Measurements from ENCODE around the gene RBP7. TPM values are rescaled to one million over a fixed set of nuclear protein-coding genes. Genes with fewer than 3 reads are reported as not detected.

The RBP7 gene
- total RNA-seq, result not detected in 2 replicates

DNA sequence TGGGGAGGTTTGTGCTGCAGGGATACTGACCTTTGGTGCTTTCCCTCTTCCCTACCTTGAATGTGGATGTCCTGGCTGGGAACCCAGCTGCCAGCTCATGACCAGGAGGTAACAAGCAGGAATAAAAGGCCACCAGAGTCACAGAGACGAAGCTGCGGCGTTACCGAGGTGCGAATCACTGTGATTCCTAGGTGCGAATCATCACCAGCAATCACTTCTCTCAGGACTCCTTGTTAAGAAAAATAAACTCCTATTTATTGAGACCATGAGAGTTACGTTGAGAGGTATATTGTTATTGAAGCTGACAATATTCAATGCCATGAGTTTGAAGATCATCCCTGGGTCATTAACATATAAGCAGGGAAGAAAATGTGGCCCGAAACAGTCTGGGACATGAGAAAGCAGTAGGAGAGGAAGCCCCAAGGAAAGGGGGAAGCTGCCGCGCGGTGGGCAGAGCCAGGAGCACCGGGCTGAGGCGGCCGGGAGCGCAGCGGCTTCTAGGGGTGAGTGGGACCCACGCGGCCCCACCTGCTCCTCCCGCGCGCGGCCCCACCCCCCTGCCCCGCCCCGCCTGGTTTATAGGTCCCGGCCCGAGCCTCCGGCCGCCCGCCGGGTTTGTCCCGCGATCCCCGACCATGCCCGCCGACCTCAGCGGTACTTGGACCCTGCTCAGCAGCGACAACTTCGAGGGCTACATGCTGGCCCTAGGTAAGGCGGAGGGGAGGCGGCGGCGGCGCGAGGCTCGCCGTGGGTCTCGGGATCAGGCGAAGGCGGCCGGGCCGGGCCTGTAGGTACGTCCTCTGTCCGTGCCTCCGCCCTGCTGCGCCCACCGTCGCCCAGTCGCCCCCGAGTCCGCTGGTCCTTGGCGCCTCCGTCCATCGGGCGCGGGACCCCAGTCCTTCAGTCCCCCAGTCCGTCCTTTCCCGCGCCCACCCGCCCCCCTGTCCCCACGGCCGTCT is at the start of gene RBP7:
TSS of gene RBP7 (plus strand) at position 605 of the 959 bp plus-strand sequence. CDS start at position 636, 31 bp downstream.
- intact Hi-C loops (cut with micrococcal nuclease), result loop anchor here (2.0 kb wide), 1 partner anchor 36 kb away; no protein-coding TSS in a partner anchor
- DNase-seq, result peak; percentile 21
- no peaks in the 10 kb centered on the region for H3K9me3 Mint-ChIP-seq
- H3K27ac Mint-ChIP-seq, result no peak within 1 kb of the TSS
- CTCF ChIA-PET, result no interaction called here
- peak; percentile 34 for ATAC-seq (ENCODE audit: low read depth)
- TF ChIP-seq, protein P1, sequence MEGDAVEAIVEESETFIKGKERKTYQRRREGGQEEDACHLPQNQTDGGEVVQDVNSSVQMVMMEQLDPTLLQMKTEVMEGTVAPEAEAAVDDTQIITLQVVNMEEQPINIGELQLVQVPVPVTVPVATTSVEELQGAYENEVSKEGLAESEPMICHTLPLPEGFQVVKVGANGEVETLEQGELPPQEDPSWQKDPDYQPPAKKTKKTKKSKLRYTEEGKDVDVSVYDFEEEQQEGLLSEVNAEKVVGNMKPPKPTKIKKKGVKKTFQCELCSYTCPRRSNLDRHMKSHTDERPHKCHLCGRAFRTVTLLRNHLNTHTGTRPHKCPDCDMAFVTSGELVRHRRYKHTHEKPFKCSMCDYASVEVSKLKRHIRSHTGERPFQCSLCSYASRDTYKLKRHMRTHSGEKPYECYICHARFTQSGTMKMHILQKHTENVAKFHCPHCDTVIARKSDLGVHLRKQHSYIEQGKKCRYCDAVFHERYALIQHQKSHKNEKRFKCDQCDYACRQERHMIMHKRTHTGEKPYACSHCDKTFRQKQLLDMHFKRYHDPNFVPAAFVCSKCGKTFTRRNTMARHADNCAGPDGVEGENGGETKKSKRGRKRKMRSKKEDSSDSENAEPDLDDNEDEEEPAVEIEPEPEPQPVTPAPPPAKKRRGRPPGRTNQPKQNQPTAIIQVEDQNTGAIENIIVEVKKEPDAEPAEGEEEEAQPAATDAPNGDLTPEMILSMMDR (IDR thresholded peaks at IDR 0.05), result no peak
- POLR2A ChIA-PET, result no interaction called here
- no peaks in the 10 kb centered on the region for H3K36me3 Mint-ChIP-seq (ENCODE audit: low read depth)
- peaks cover 11% of the 10 kb centered on the region for H3K4me1 Mint-ChIP-seq
- peaks cover 28% of the 10 kb centered on the region for H3K27me3 Mint-ChIP-seq
- peak within 1 kb of the TSS; percentile 80 for H3K4me3 Mint-ChIP-seq

DNA sequence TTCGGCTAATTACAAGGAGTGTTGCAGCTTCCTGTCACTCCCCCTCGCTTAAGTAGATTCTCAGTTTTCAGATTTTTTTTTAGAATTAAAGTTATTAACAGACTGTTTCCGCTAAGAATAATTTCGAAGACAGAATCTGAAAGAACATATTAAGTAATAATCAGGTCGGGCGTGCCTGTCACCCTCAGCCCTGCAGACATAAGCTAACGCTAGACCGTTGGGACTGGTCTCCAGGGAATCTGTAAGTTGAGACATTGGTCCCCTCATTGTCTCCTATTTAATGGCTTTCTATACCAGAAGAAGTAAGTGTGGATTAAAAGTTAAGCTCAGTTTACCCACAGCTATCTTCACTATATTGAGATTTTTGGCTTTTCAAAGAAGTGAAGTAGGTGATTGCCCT is 39.3 kb upstream of the RBP7 start:
- H3K36me3 Mint-ChIP-seq (ENCODE audit: low read depth), result no peaks in the 10 kb centered on the region
- intact Hi-C loops (cut with micrococcal nuclease), result no loop called here
- CTCF ChIA-PET, result no interaction called here
- DNase-seq (no peak), ATAC-seq (ENCODE audit: low read depth) (no peak)
- H3K27me3 Mint-ChIP-seq, result no peaks in the 10 kb centered on the region
- TF ChIP-seq, protein P1 (IDR thresholded peaks at IDR 0.05), result no peak
- peaks cover 15% of the 10 kb centered on the region for H3K4me1 Mint-ChIP-seq
- H3K9me3 Mint-ChIP-seq, result no peaks in the 10 kb centered on the region
- H3K4me3 Mint-ChIP-seq, result no peak overlapping the region
- H3K27ac Mint-ChIP-seq, result no peak overlapping the region
- POLR2A ChIA-PET, result interaction anchor here (0.9 kb wide), 1 partner anchor 14 kb away, joined by 3 read pairs; the partner anchor contains the start of genes LZIC and NMNAT1

DNA sequence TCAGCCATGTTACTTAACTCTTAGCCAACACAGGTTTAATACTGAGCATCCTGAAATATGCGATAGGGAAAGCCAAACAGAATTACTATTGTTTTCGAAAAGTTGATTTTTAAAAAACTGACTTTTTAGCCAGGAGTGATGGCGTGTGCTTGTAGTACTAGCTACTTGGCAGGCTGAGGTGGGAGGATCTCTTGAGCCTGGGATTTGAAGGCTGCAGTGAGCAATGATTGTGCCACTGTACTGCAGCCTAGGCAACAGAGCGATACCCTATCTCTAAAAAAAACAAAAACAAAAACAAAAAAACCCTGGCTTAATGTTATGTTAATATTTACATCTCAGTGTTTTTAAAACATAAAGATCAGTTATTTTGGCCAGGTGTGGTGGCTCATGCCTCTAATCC is 37.0 kb upstream of the RBP7 start:
- TF ChIP-seq, protein P1 (IDR thresholded peaks at IDR 0.05), result no peak
- no peak overlapping the region for H3K4me3 Mint-ChIP-seq
- POLR2A ChIA-PET, result interaction anchor here (3.0 kb wide), 1 partner anchor 10 kb away, joined by 25 read pairs; no protein-coding TSS in a partner anchor
- intact Hi-C loops (cut with micrococcal nuclease), result loop anchor here (2.0 kb wide), 2 partner anchors 37 to 73 kb away; partner anchors contain the start of genes RBP7 and UBE4B
- H3K9me3 Mint-ChIP-seq, result no peaks in the 10 kb centered on the region
- CTCF ChIA-PET, result interaction anchor here (1.7 kb wide), 1 partner anchor 9 kb away, joined by 16 read pairs; no protein-coding TSS in a partner anchor
- H3K27ac Mint-ChIP-seq, result no peak overlapping the region
- DNase-seq (no peak), ATAC-seq (ENCODE audit: low read depth) (no peak)
- H3K36me3 Mint-ChIP-seq (ENCODE audit: low read depth), result no peaks in the 10 kb centered on the region
- peaks cover 15% of the 10 kb centered on the region for H3K4me1 Mint-ChIP-seq
- H3K27me3 Mint-ChIP-seq, result no peaks in the 10 kb centered on the region

DNA sequence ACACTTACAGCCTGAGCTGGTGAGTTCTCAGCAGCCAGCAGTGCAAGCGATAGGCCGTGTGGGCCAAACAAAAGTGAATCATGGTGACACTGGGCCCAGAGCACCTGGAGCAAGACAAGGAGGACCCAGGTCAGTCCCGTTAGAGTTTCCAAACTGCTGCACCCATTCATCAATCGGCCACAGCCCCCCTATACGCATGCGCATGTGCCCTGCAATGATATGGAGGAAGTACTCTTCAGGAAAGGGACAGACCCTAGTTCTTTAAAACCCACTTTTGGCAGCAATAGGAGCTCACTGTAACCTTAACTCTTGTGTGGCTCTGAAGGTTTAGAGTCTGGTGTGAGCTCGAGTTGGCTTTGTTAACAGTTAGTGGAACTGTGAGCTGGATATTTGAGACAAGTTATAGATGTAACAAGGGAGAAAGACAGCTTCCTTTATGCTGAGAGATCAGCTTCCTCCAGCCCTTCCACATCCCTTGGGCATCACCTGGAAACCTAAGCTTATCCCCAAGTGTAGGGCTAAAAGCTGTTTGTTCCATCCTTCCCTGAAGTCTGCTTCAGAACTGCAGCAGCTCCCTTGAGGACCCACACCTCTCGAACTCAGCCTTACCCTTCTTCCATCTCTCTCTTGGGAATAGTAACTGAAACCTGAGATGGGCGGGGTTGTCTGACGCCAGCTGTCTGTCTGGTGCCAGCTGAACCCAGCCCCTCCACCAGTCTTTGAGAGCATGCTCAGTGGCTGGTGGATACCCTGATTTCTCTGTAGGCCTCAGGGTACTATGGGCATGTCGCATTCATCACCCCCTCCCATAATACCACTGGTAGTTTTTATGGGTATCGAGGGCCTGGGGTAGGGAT is 36.1 kb upstream of the RBP7 start:
- H3K27ac Mint-ChIP-seq, result peak overlapping the region; percentile 75
- no peaks in the 10 kb centered on the region for H3K36me3 Mint-ChIP-seq (ENCODE audit: low read depth)
- intact Hi-C loops (cut with micrococcal nuclease), result loop anchor here (1.0 to 2.0 kb wide), 3 partner anchors 10 to 72 kb away; partner anchors contain the start of genes RBP7 and UBE4B
- ATAC-seq (ENCODE audit: low read depth), result peak; percentile 99
- TF ChIP-seq, protein P1 (IDR thresholded peaks at IDR 0.05), result no peak
- H3K4me1 Mint-ChIP-seq, result peaks cover 15% of the 10 kb centered on the region
- POLR2A ChIA-PET, result interaction anchor here (0.6 to 3.0 kb wide), 3 partner anchors 11 to 39 kb away, joined by 12 to 25 read pairs (median 15); partner anchors contain the start of genes LZIC and NMNAT1
- DNase-seq, result peak; percentile 50
- H3K9me3 Mint-ChIP-seq, result no peaks in the 10 kb centered on the region
- no peaks in the 10 kb centered on the region for H3K27me3 Mint-ChIP-seq
- peak overlapping the region; percentile 44 for H3K4me3 Mint-ChIP-seq
- CTCF ChIA-PET, result interaction anchor here (0.6 to 1.7 kb wide), 4 partner anchors 10 to 93 kb away, joined by 3 to 16 read pairs (median 3); no protein-coding TSS in a partner anchor

All from activated B cell treated with CpG ODN at 0.5 μM for 24 hours (primary cell).